SK-N-SH (cell line): ENCODE data around the gene KLHDC8A.

Source experiments
- CHD2 ChIP-seq: fragments of 150-350 bp; IDR thresholded peaks from 2 replicates; pipeline ENCODE4 v1.6.1; 2018; ENCODE audit warnings: low read length; ENCODE audit not compliant: partially characterized antibody
- EP300 ChIP-seq, 2 experiments: IDR thresholded peaks; 2 replicates each; pipeline versions ENCODE4 v1.4.0 to v1.6.1; 2012; ENCODE audit warnings: borderline replicate concordance in 1 of 2, low read depth in 1 of 2, low read length in 1 of 2
- FOXJ3 ChIP-seq: sonication (generic); formaldehyde crosslinking; IDR thresholded peaks from 2 replicates; pipeline ENCODE4 v1.5.1; 2020; ENCODE audit warnings: mild to moderate bottlenecking, missing genetic modification reagents
- POLR2AphosphoS5 ChIP-seq: IDR thresholded peaks from 2 replicates; pipeline ENCODE4 v1.6.1; 2012; ENCODE audit warnings: low read depth, low read length
- RAD21 ChIP-seq: IDR thresholded peaks from 2 replicates; pipeline ENCODE4 v1.6.1; 2012; ENCODE audit warnings: mild to moderate bottlenecking, low read length
- SIN3A ChIP-seq: IDR thresholded peaks from 2 replicates; pipeline ENCODE4 v1.6.1; 2012; ENCODE audit warnings: low read depth, mild to moderate bottlenecking, low read length, moderate library complexity, borderline replicate concordance
- YY1 ChIP-seq: IDR thresholded peaks from 2 replicates; pipeline ENCODE4 v1.4.0; 2012; ENCODE audit warnings: low read depth, mild to moderate bottlenecking
- TF ChIP-seq, protein P1 (sequence below): fragments of 200-600 bp; sonication (generic); IDR thresholded peaks from 2 replicates; pipeline ENCODE4 v1.6.1; 2017; ENCODE audit warnings: antibody characterized with exemption, mild to moderate bottlenecking, moderate library complexity
- TF ChIP-seq, protein P2 (sequence below): fragments of 150-350 bp; IDR thresholded peaks from 2 replicates; pipeline ENCODE4 v1.6.1; 2016; ENCODE audit warnings: mild to moderate bottlenecking, low read depth, low read length

DNA sequence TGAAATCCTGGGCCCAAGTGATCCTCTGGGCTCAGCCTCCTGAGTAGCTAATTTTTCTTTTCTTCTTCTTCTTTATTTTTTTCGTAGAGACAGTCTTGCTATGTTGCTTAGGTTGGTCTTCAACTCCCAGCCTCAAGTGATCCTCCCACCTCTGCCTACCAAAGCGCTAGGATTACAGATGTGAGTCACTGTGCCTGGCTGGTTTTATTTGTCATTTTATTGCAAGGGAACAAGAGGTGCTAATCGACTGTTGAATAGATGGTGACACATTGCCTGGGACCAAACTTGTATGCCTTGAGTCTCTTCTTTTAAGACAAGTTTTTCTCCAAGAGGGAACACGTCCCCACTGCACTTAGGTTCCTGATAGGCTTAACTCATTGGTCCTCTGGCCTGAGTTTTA is 20.0 kb upstream of the KLHDC8A start:
- TF ChIP-seq CHD2 (no peak), POLR2AphosphoS5 (no peak), YY1 (no peak), SIN3A (no peak), EP300 (IDR thresholded peaks at IDR 0.05; ENCODE audit: borderline replicate concordance in 1 of 2, low read depth in 1 of 2, low read length in 1 of 2) (no peak), RAD21 (no peak), FOXJ3 (CRISPR knock-in tag) (no peak)
- TF ChIP-seq, protein P1, sequence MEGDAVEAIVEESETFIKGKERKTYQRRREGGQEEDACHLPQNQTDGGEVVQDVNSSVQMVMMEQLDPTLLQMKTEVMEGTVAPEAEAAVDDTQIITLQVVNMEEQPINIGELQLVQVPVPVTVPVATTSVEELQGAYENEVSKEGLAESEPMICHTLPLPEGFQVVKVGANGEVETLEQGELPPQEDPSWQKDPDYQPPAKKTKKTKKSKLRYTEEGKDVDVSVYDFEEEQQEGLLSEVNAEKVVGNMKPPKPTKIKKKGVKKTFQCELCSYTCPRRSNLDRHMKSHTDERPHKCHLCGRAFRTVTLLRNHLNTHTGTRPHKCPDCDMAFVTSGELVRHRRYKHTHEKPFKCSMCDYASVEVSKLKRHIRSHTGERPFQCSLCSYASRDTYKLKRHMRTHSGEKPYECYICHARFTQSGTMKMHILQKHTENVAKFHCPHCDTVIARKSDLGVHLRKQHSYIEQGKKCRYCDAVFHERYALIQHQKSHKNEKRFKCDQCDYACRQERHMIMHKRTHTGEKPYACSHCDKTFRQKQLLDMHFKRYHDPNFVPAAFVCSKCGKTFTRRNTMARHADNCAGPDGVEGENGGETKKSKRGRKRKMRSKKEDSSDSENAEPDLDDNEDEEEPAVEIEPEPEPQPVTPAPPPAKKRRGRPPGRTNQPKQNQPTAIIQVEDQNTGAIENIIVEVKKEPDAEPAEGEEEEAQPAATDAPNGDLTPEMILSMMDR = no peak
- TF ChIP-seq, protein P2, sequence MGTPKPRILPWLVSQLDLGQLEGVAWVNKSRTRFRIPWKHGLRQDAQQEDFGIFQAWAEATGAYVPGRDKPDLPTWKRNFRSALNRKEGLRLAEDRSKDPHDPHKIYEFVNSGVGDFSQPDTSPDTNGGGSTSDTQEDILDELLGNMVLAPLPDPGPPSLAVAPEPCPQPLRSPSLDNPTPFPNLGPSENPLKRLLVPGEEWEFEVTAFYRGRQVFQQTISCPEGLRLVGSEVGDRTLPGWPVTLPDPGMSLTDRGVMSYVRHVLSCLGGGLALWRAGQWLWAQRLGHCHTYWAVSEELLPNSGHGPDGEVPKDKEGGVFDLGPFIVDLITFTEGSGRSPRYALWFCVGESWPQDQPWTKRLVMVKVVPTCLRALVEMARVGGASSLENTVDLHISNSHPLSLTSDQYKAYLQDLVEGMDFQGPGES = no peak
